ENCODE data around the gene KCNQ1. TPM values are rescaled to one million over a fixed set of nuclear protein-coding genes. Genes with fewer than 3 reads are reported as not detected.

Gene KCNQ1
- total and polyA plus RNA-seq, 2 experiments from 2014 or later = 0.45 to 0.87 TPM

- no peaks in the 10 kb centered on the region for H3K4me1 Mint-ChIP-seq
- no peak for ATAC-seq
- peaks cover 7% of the 10 kb centered on the region; the same call in 2 of the 3 replicates for H3K9me3 Mint-ChIP-seq
- no peaks in the 10 kb centered on the region for H3K36me3 Mint-ChIP-seq (ENCODE audit: low read depth)
- Histone ChIP-seq H3K79me2 (replicated peaks; ENCODE audit: insufficient read depth) (no peaks in the 10 kb centered on the region), H4K20me1 (replicated peaks; ENCODE audit: insufficient read depth) (no peaks in the 10 kb centered on the region), H3K9me2 (ENCODE audit: insufficient read depth) (peaks cover 3% of the 10 kb centered on the region; the same call in 1 of the 2 replicates), H3K27me3 (ENCODE audit: insufficient read depth) (peaks cover 52% of the 10 kb centered on the region), H3K4me1 (ENCODE audit: insufficient read depth) (no peaks in the 10 kb centered on the region), H3K4me3 (no peak overlapping the region), H3K27ac (ENCODE audit: low read depth) (no peak overlapping the region), H3K36me3 (ENCODE audit: insufficient read depth) (no peaks in the 10 kb centered on the region), H2AFZ (no peak overlapping the region), H3F3A (replicated peaks; ENCODE audit: low read depth) (no peaks in the 10 kb centered on the region), H3K4me2 (no peak overlapping the region)
- no peak for DNase-seq (ENCODE audit: low spot score)
- peaks cover 44% of the 10 kb centered on the region for H3K27me3 Mint-ChIP-seq (ENCODE audit: insufficient read depth, low read depth, poor library complexity)
- TF ChIP-seq ZNF114 (CRISPR knock-in tag; IDR thresholded peaks at IDR 0.05) (no peak), ZNF331 (CRISPR knock-in tag; IDR thresholded peaks at IDR 0.05; ENCODE audit: low read depth) (no peak), NANOG (IDR thresholded peaks at IDR 0.05; ENCODE audit: borderline replicate concordance) (no peak), JUNB (IDR thresholded peaks at IDR 0.05; ENCODE audit: unreplicated experiment) (no peak), ETS1 (IDR thresholded peaks at IDR 0.05) (no peak), CREB1 (CRISPR knock-in tag; IDR thresholded peaks at IDR 0.05; ENCODE audit: low read depth) (no peak), EZH2phosphoT487 (IDR thresholded peaks at IDR 0.05; ENCODE audit: unreplicated experiment) (no peak), CTCF (conservative IDR thresholded peaks at IDR 0.05; ENCODE audit: low read depth in 2 of 2) (no peak)
- no peak overlapping the region for H3K27ac Mint-ChIP-seq
- H3K4me3 Mint-ChIP-seq = no peak overlapping the region
Measured at GRCh38 chr11:2765491-2765890, 320.7 kb downstream of the KCNQ1 start.

- no peak overlapping the region for H3K27ac Mint-ChIP-seq
- H3K4me1 Mint-ChIP-seq = no peaks in the 10 kb centered on the region
- H3K27me3 Mint-ChIP-seq (ENCODE audit: insufficient read depth, low read depth, poor library complexity) = peaks cover 49% of the 10 kb centered on the region
- H3K4me1 ChIP-seq (ENCODE audit: insufficient read depth) = no peaks in the 10 kb centered on the region
- H3K36me3 Mint-ChIP-seq (ENCODE audit: low read depth) = no peaks in the 10 kb centered on the region; the same call in 2 of the 3 replicates
- no peak overlapping the region for H3K4me2 ChIP-seq
- no peak overlapping the region for H2AFZ ChIP-seq
- peaks cover 54% of the 10 kb centered on the region for H3K27me3 ChIP-seq (ENCODE audit: insufficient read depth)
- no peak overlapping the region for H3K4me3 ChIP-seq
- DNase-seq (ENCODE audit: low spot score) = no peak
- peaks cover 7% of the 10 kb centered on the region; the same call in 2 of the 3 replicates for H3K9me3 Mint-ChIP-seq
- H3K27ac ChIP-seq (ENCODE audit: low read depth) = no peak overlapping the region
- no peaks in the 10 kb centered on the region for H3K79me2 ChIP-seq (replicated peaks; ENCODE audit: insufficient read depth)
- no peak overlapping the region for H3K4me3 Mint-ChIP-seq
- TF ChIP-seq JUNB (IDR thresholded peaks at IDR 0.05; ENCODE audit: unreplicated experiment) = no peak
- no peak for TF ChIP-seq ETS1 (IDR thresholded peaks at IDR 0.05)
- TF ChIP-seq REST (IDR thresholded peaks at IDR 0.05; ENCODE audit: unreplicated experiment) = no peak
- no peak for TF ChIP-seq ZNF331 (CRISPR knock-in tag; IDR thresholded peaks at IDR 0.05; ENCODE audit: low read depth)
- TF ChIP-seq CTCF (conservative IDR thresholded peaks at IDR 0.05; ENCODE audit: low read depth in 2 of 2) = no peak
- no peak for TF ChIP-seq POLR2AphosphoS5 (IDR thresholded peaks at IDR 0.05; ENCODE audit: low read depth)
- no peak for ATAC-seq
- no peaks in the 10 kb centered on the region for H3K36me3 ChIP-seq (ENCODE audit: insufficient read depth)
- no peaks in the 10 kb centered on the region for H4K20me1 ChIP-seq (replicated peaks; ENCODE audit: insufficient read depth)
- peaks cover 3% of the 10 kb centered on the region; the same call in 1 of the 2 replicates for H3K9me2 ChIP-seq (ENCODE audit: insufficient read depth)
- H3F3A ChIP-seq (replicated peaks; ENCODE audit: low read depth) = no peaks in the 10 kb centered on the region
Measured at GRCh38 chr11:2766166-2766565, 321.4 kb downstream of the KCNQ1 start.

Data from GM23338 (cell line).